Astrocyte of the spinal cord (primary cell): Measurements from ENCODE around the gene TPD52L2.

ENCODE experiments used
- DNase-seq: peaks from one replicate; pipeline ENCODE4 v3.0.0; 2011; ENCODE audit warnings: low read depth, low spot score
- H3K4me3 ChIP-seq: 2 replicates; pipeline ENCODE4 v1.5.1; 2011; ENCODE audit warnings: low read depth, mild to moderate bottlenecking, low read length, moderate library complexity
- CTCF ChIP-seq: IDR thresholded peaks from 2 replicates; pipeline ENCODE4 v1.5.1; 2012; ENCODE audit warnings: low read depth, mild to moderate bottlenecking, low read length, inconsistent platforms
- in situ Hi-C: cut with HindIII; loops from 2 replicates; pipeline ENCODE4 v1.10.0; 2017; ENCODE audit warnings: low sequenced_read_pairs

Gene TPD52L2

GRCh38 chr20:63939061-63939935 is 74.2 kb downstream of the TPD52L2 start:
- no peak for DNase-seq
- in situ Hi-C loops, result no loop called here
- TF ChIP-seq CTCF, result no peak
- no peak overlapping the region for H3K4me3 ChIP-seq

- H3K4me3 ChIP-seq, result no peak overlapping the region
- no peak for DNase-seq
- no peak for TF ChIP-seq CTCF
- in situ Hi-C loops, result no loop called here
These were observed 75.0 kb downstream of the TPD52L2 start for GRCh38 chr20:63940071-63940471.

- in situ Hi-C loops, result no loop called here
- DNase-seq, result no peak
- TF ChIP-seq CTCF, result no peak
- H3K4me3 ChIP-seq, result no peak overlapping the region
These were observed 75.6 kb downstream of the TPD52L2 start for GRCh38 chr20:63940472-63941266.
